NOMO-1 (cell line): ENCODE data around the gene DDX52.

ENCODE experiments used
- DNase-seq, 2 experiments: peaks; one replicate each; lab custom pipeline; 2025; ENCODE audit not compliant: unreplicated experiment in 2 of 2; lab: John Stamatoyannopoulos, UW

The DDX52 gene

GRCh38 chr17:37592291-37592690 lies 51.0 kb downstream of the DDX52 start:
- no peak for DNase-seq

- no peak for DNase-seq
Measured at GRCh38 chr17:37585066-37585465, 58.2 kb downstream of the DDX52 start.

- DNase-seq = no peak
Measured at GRCh38 chr17:37576281-37576680, 67.0 kb downstream of the DDX52 start.

GRCh38 chr17:37574427-37574826 lies 68.8 kb downstream of the DDX52 start:
- DNase-seq = no peak

- DNase-seq = no peak
Measured at GRCh38 chr17:37571674-37572073, 71.6 kb downstream of the DDX52 start.

- DNase-seq = peak in 1 of 2 experiments; percentile 2
Measured at GRCh38 chr17:37570527-37571093, 72.6 kb downstream of the DDX52 start.

- DNase-seq = no peak
Measured at GRCh38 chr17:37568350-37569053, 74.7 kb downstream of the DDX52 start.

GRCh38 chr17:37567538-37567937 lies 75.7 kb downstream of the DDX52 start:
- DNase-seq = no peak

- no peak for DNase-seq
Measured at GRCh38 chr17:37567137-37567536, 76.1 kb downstream of the DDX52 start.

- no peak for DNase-seq
Measured at GRCh38 chr17:37564252-37564651, 79.0 kb downstream of the DDX52 start.

- no peak for DNase-seq
Measured at GRCh38 chr17:37562016-37562745, 81.1 kb downstream of the DDX52 start.
